Uterus (tissue), 4 donors: Measurements from ENCODE around the gene PSD. TPM values are rescaled to one million over a fixed set of nuclear protein-coding genes. Genes with fewer than 3 reads are reported as not detected.

ENCODE experiments used
- DNase-seq, 2 donors: peaks; one replicate each; pipeline ENCODE4 v3.0.0-alpha.2; 2019 to 2020
- H3K27ac ChIP-seq, 2 donors: fragments of 200-600 bp; sonication (generic); 1 replicate in 1 of 2; 2 replicates in 1 of 2; pipeline ENCODE4 v1.5.1; 2016 to 2018
- H3K27me3 ChIP-seq, 2 donors: fragments of 200-600 bp; sonication (generic); one replicate each; pipeline ENCODE4 v1.5.1; 2018 to 2019; ENCODE audit warnings: control low read depth in 1 of 2
- H3K36me3 ChIP-seq, 2 donors: fragments of 200-600 bp; sonication (generic); one replicate each; pipeline ENCODE4 v1.5.1; 2019; ENCODE audit warnings: control low read depth in 1 of 2
- H3K4me1 ChIP-seq, 2 donors: fragments of 200-600 bp; sonication (generic); one replicate each; pipeline ENCODE4 v1.5.1; 2018 to 2019; ENCODE audit warnings: control low read depth in 1 of 2
- H3K4me3 ChIP-seq, 2 donors: fragments of 200-600 bp; sonication (generic); 1 replicate in 1 of 2; 2 replicates in 1 of 2; pipeline ENCODE4 v1.5.1; 2018 to 2019; ENCODE audit warnings: mild to moderate bottlenecking in 1 of 2
- H3K9me3 ChIP-seq, 2 donors: fragments of 200-600 bp; sonication (generic); one replicate each; pipeline ENCODE4 v1.5.1; 2019; ENCODE audit warnings: control low read depth in 1 of 2
- POLR2A ChIP-seq, 2 donors: fragments of 450-650 bp; IDR thresholded peaks; one replicate each; pipeline ENCODE4 v1.6.1; 2016; ENCODE audit warnings: antibody characterized with exemption in 2 of 2, mild to moderate bottlenecking in 1 of 2, moderate library complexity in 1 of 2
- intact Hi-C: fragments of 100-400 bp; cut with DNase I; formaldehyde crosslinking; loops from one replicate; pipeline ENCODE4 v1.15.1; 2023; ENCODE audit warnings: low total_unique reads
- total RNA-seq, 4 donors: library from RNA; depleted of rRNA in 3 of 4; stranded (reverse); fragments of >200 nt in 3 of 4; gene quantifications; one replicate each; pipeline versions ENCODE4 v1.1.0 to v1.2.4, GENCODE V29; 2014 to 2023
- TF ChIP-seq, protein P1 (sequence below), 4 experiments: fragments of 200-600 bp in 2 of 4; fragments of 450-650 bp in 2 of 4; sonication (generic) in 2 of 4; IDR thresholded peaks; one replicate each; pipeline ENCODE4 v1.5.1; 2016 to 2019; ENCODE audit warnings: antibody characterized with exemption in 4 of 4, mild to moderate bottlenecking in 2 of 4, moderate library complexity in 1 of 4
- donor health status: DM: yes; HTN: yes; CAD: no.

PSD gene
- total RNA-seq, 4 donors from 2014 or later = 31.3 to 114 (median 37.3) TPM; not detected in 1

- TF ChIP-seq POLR2A (IDR thresholded peaks at IDR 0.05) = no peak
- TF ChIP-seq, protein P1, sequence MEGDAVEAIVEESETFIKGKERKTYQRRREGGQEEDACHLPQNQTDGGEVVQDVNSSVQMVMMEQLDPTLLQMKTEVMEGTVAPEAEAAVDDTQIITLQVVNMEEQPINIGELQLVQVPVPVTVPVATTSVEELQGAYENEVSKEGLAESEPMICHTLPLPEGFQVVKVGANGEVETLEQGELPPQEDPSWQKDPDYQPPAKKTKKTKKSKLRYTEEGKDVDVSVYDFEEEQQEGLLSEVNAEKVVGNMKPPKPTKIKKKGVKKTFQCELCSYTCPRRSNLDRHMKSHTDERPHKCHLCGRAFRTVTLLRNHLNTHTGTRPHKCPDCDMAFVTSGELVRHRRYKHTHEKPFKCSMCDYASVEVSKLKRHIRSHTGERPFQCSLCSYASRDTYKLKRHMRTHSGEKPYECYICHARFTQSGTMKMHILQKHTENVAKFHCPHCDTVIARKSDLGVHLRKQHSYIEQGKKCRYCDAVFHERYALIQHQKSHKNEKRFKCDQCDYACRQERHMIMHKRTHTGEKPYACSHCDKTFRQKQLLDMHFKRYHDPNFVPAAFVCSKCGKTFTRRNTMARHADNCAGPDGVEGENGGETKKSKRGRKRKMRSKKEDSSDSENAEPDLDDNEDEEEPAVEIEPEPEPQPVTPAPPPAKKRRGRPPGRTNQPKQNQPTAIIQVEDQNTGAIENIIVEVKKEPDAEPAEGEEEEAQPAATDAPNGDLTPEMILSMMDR (IDR thresholded peaks at IDR 0.05) = no peak
- peaks cover 0 to 19% of the 10 kb centered on the region in 2 donors for H3K27me3 ChIP-seq
- H3K36me3 ChIP-seq = no peaks in the 10 kb centered on the region
- no peak overlapping the region for H3K27ac ChIP-seq
- H3K4me3 ChIP-seq = no peak overlapping the region
- H3K4me1 ChIP-seq = peaks cover 0 to 4% of the 10 kb centered on the region in 2 donors
- H3K9me3 ChIP-seq = no peaks in the 10 kb centered on the region
- DNase-seq = no peak
- intact Hi-C loops = no loop called here
Measured at GRCh38 chr10:102413053-102413705, 5.4 kb downstream of the PSD start.

DNA sequence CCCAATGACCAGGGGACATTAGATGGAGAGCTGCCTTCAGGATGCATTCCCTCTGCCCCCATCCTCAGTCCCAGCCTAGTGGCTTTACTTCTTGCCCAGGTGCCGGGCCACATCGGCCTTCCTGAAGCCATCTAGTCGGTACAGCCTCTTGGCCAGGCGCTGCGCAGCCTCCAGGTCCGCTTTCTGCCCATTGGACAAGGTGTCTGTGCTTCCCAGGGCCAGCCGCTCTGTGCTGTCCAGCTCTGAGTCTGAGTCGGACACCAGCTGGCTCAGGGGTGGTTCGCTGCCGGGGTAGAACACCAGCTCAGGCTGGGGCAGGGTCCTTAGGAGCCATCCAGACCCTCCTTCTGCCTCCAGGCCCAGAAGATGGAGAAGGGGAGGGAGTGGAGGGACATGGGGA is 6.3 kb downstream of the PSD start:
- Histone ChIP-seq H3K27ac (no peak overlapping the region), H3K4me1 (peaks cover 0 to 4% of the 10 kb centered on the region in 2 donors), H3K9me3 (no peaks in the 10 kb centered on the region), H3K36me3 (no peaks in the 10 kb centered on the region), H3K27me3 (peaks cover 0 to 13% of the 10 kb centered on the region in 2 donors), H3K4me3 (no peak overlapping the region)
- no peak for DNase-seq
- intact Hi-C loops = no loop called here
- TF ChIP-seq, protein P1 (IDR thresholded peaks at IDR 0.05) = no peak
- TF ChIP-seq POLR2A (IDR thresholded peaks at IDR 0.05) = no peak

DNA sequence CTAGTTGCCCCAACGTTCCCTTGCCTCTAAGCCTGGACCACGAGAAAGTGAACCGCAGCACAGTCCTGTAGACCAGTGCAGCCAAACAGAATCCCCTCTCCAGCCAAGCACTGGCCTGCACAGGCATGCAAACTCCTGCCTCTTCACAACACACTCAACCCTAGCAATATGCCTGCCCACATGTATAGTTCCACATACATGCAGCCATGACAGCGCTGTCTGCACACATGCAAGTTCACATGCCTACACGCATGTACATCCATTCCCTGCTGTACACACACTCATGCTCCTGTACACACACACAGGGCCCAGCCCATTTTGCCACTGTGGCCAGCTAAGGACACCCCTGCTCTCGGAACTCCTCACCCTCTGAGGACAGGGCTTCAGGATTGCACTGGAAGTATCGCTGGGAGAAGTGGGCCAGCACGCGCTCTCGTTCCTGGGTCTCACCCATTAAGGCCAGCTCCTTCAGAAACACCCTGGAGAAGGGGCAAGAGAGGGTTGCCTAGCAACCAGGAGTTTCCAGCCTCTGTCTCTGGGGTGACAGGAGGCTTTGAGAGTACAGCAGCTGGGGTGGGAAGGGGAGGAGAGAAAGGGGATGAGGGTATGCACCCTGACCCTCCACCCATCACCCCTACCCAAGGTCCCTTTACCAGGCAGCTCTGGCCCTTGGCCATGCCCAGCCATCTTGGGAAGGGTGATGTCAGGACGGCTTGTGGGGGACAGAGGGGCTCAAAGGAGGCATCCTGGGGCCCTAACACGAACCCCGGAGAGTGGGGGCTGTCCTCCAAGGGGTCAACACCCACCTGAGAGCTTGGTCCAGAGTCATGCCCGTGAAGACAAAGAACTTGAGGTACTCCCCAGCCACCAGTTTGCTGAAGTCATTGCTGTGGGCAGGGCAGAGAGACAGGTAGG is 7.0 kb downstream of the PSD start:
- TF ChIP-seq, protein P1 (IDR thresholded peaks at IDR 0.05) = no peak
- TF ChIP-seq POLR2A (IDR thresholded peaks at IDR 0.05) = no peak
- Histone ChIP-seq H3K27me3 (peaks cover 0 to 13% of the 10 kb centered on the region in 2 donors), H3K9me3 (no peaks in the 10 kb centered on the region), H3K27ac (no peak overlapping the region), H3K4me1 (peaks cover 0 to 4% of the 10 kb centered on the region in 2 donors), H3K36me3 (no peaks in the 10 kb centered on the region), H3K4me3 (no peak overlapping the region)
- peak in 1 of 2 donors; percentile 9 for DNase-seq
- intact Hi-C loops = no loop called here

GRCh38 chr10:102410429-102411073 is 8.0 kb downstream of the PSD start:
- Histone ChIP-seq H3K4me1 (peaks cover 0 to 4% of the 10 kb centered on the region in 2 donors), H3K27ac (peak overlapping the region; percentile 87 to 91), H3K27me3 (peaks cover 0 to 9% of the 10 kb centered on the region in 2 donors), H3K36me3 (no peaks in the 10 kb centered on the region), H3K4me3 (peak overlapping the region; percentile 38 to 46), H3K9me3 (no peaks in the 10 kb centered on the region)
- TF ChIP-seq, protein P1 (IDR thresholded peaks at IDR 0.05) = no peak
- TF ChIP-seq POLR2A (IDR thresholded peaks at IDR 0.05) = peak in 1 of 2 donors; percentile 55
- peak in 1 of 2 donors; percentile 54 for DNase-seq
- intact Hi-C loops = no loop called here
